HG03159 (cell line): ENCODE data around the gene SMG6.

Experiments
- ATAC-seq: cut with Tn5 transposase; IDR thresholded peaks from one replicate; pipeline ENCODE4 v1.9.1; 2021; ENCODE audit warnings: mild to moderate bottlenecking, moderate library complexity; ENCODE audit not compliant: unreplicated experiment

The SMG6 gene

DNA sequence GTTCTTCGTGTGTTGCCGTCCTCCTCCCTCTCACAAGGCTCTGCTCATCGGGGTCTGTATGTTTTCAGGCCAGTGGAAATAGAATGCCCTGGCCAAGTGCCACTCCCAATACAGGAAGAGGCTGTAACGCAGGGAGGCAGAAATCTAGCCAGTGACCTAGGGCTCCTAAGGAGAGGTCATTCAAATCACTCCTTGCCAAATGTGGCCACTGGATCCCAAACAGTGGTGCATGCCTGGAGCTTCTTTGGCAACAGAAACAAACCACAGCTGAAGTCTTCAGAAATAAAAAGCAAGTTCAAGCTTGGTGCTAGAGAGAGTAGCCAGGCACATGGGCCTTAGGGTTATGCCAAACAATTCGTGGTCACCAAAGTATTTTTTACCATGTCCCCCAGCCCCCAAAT, 66.1 kb downstream of the SMG6 start:
- ATAC-seq: no peak

DNA sequence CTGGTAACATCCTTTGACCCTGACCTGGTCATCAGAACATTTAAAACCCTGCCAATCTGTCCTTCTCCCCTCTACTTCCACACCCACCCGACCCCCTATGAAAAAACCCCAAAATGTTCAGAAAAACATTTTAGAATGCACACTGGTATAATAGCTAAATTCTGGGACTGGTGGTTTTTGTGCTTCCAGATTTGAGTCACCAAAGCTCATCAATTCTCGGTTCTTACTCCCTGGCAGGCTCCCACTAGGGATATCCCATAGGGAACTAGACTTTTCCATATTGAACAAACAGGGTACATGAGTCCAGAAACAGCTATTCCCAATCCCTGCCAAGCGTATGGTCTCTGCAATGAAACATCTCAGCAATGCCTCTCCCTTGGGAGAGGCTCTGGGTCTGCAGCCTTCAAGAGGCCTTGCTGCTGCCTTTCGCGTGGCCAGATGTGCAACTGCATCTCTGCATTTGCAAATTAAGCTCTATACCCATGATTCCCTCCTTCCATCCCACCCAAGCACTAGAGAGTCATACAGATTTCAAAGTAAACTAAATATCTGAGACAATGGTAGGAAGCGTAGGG, 67.7 kb downstream of the SMG6 start:
- ATAC-seq: no peak

GRCh38 chr17:2235265-2235664, 68.3 kb downstream of the SMG6 start:
- no peak for ATAC-seq

- ATAC-seq: no peak
Measured at GRCh38 chr17:2233441-2233947, 70.1 kb downstream of the SMG6 start.

- no peak for ATAC-seq
Measured at GRCh38 chr17:2232244-2232638, 71.3 kb downstream of the SMG6 start.

- no peak for ATAC-seq
Measured at GRCh38 chr17:2230877-2231276, 72.7 kb downstream of the SMG6 start.

DNA sequence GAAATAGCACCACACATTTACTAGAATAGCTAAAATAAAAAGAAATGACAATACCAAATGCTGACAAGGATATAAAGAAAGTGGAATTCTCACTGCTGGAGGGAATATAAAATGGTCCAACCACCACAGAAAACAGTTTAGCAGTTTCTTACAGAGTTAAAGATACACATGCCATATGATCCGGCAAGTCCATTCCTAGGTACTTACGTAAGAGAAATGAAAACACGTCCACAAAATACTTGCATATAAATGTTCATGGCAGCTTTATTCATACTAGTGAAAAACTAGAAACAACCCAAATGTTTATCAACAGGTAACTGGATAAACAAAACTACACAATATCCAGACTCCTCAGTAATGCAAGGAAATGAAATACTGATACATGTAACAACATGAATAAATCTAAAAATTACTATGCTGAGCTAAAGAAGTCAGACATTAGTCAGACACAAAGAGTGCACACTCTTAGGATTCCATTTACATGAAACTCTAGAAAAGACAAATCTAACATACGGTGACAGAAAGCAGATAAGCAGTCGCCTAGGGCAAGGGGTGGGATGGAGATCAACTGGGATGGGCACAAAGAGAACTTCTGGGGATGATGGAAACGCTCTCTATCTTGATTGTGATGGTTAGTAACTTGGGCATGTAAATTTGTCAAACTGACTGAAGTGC, 76.4 kb downstream of the SMG6 start:
- no peak for ATAC-seq

GRCh38 chr17:2223617-2223927, 80.0 kb downstream of the SMG6 start:
- ATAC-seq: no peak

DNA sequence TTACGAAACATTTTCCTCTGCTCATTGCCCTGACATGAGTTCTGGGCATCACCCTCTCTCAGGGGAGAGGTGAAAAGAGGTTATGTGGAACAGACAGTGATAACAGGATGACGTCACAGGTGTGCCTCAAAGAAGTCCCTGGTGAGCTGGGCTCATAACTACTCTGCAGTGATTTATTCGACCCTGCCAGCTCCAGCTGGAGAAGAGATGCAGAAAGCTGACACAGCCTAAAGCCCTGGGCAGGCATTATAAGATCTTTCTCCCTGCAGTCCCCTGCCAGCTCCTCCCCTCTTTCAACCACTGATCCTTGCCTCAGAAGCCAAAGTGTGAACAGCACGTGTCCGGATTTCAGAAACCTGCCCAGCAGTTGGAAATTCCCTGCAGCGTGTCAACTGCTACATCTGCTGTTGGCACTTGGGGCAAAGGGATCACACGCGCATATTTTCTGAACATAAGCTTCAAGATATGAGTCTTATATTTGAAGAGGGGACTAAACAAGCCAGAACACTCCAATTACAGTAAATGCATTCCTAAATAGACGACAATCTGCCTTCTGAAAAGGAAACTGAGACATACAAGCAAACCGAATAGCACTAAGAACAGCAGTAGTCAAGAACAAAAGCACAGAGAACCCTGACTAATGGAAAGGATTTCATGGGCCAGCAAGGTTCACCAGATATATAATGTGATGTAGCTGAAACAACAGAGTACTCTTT, 80.5 kb downstream of the SMG6 start:
- no peak for ATAC-seq

- ATAC-seq: no peak
Measured at GRCh38 chr17:2222301-2222700, 81.3 kb downstream of the SMG6 start.

GRCh38 chr17:2218426-2218825, 85.2 kb downstream of the SMG6 start:
- ATAC-seq: no peak

DNA sequence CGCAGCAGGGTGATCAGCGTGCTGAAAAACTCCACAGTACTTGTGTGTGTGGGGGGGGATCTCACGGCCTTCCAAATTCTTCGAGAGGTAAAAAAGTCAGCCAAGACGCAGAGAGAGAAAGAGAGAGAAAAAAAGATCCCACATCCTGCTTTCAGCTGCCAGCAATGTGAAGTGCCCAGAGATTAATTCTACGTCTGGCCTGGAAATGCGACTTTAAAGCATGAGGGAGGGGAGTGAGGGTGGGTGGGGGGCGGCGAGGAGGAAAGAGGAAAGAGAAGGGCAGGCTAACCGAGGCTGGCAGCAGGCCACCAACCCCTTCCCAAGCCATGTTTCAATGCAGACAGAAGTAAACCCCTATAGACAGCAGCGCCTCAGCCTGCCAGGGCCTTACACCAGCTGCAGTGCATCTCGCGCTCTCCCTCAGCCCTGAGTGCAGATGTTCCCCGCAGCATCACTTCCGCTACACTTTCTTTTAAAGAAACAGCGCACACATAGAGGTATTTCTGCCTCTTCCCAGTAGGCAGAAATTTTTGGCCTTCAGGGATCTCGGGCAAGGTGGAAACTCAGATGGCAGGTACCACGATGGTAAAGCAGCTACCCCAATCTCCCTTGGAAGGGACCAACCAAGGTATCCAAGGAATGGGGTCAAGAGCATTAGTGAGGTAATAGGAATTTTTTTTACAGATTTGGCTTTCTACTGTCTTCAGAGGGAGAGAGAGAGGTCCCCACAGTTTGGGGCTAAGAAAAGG, 87.8 kb downstream of the SMG6 start:
- peak; percentile 86 for ATAC-seq

DNA sequence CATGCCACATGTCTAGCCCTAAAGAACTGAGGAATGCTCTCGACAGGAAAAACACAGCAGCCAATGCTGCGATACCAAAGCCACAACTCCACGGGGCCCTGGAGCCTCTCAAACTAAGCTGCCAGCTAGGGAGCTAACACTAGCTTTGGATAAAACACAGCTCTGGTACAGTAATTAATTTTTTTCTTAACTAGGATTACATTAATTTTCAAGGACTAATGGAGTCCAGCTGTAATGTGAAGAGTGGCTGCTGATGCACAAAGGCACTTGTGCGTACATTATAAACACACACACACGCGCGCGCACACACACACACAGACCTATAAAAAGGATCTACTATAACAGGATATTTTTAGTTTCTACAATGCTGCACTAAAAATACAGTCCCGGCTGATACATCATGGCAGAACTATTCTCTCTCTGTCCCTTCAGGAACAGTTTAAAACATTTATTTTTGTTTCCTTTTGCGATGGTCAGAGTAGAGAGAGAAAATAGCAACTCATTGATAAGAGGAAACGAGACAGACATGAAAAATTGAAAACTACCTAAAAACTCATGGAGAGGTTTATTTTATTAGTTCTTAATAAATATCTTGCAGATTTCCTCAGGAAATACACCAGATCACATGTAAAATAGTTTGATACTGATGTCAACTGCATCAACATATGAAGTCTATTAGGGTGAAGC, 88.5 kb downstream of the SMG6 start:
- ATAC-seq: peak; percentile 25

GRCh38 chr17:2214047-2214928, 89.3 kb downstream of the SMG6 start:
- ATAC-seq: no peak

- ATAC-seq: no peak
Measured at GRCh38 chr17:2213291-2213960, 90.2 kb downstream of the SMG6 start.

GRCh38 chr17:2212400-2212981, 91.1 kb downstream of the SMG6 start:
- ATAC-seq: no peak

DNA sequence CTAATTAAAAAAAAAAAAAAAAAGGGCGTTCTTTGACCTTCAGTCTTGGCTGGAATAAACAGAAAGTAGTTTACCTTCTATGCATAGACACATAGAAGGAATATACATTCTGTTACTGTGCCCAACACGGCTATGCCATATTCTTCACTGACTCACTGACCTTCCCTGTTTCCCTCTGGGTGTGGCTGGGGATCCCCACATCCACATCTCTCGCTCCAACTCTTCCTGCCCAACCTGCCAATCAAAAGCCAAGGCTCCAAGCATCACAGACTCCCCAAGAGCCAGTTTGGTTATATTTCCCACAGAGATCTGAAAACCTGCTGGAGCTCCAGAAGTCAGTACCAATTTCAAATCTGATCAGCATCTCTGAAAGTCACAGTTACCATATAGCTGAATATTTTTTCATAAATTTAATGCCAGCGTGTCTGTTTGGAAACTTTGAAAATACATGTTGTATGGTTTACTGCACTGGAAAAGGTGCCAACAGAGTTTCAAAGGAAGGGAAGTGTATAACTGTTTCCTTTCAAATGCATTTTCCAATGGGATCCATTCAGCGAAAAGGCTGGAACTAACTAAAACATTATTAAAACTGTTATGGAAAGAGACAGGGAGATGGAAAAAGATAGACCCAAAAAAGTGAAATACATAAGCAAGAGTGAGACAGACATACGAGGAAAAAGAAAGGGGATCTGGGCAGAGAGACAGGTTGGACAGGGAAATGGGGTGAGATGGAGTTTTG, 91.8 kb downstream of the SMG6 start:
- no peak for ATAC-seq

GRCh38 chr17:2210726-2211125, 92.9 kb downstream of the SMG6 start:
- no peak for ATAC-seq
